Kidney glomerular epithelial cell (primary cell): ENCODE data around the gene GPD1.
A peak's percentile ranks its signal among the peaks of the same experiment; 100 is the strongest.
"Not testable (repeated sequence)": the region's sequence is repeated elsewhere in the genome, so short reads cannot be mapped to it uniquely, and the experiment has no call there.

Source experiments
- DNase-seq: peaks from one replicate; lab custom pipeline; 2025; lab: John Stamatoyannopoulos, UW

The GPD1 gene

GRCh38 chr12:50123203-50123602 lies 19.4 kb downstream of the GPD1 start:
- no peak for DNase-seq

DNA sequence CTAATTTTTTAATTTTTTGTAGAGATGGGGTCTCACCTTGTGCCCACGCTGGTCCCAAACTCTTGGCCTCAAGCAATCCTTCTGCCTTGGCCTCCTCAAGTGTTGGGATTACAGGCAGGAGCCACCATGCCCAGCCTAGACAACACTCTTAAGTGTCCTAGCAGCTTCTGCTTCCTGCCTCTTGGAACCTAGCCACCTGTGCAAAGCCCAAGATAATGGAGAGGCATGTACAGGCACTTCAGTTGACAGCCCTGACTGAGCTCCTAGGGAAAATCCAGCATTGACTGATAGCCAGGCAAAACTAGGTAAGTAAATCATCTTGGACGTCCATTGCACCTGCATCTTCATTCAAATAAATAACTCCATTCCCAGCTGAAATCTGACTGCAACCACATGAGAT lies 23.7 kb downstream of the GPD1 start:
- DNase-seq, result no peak

DNA sequence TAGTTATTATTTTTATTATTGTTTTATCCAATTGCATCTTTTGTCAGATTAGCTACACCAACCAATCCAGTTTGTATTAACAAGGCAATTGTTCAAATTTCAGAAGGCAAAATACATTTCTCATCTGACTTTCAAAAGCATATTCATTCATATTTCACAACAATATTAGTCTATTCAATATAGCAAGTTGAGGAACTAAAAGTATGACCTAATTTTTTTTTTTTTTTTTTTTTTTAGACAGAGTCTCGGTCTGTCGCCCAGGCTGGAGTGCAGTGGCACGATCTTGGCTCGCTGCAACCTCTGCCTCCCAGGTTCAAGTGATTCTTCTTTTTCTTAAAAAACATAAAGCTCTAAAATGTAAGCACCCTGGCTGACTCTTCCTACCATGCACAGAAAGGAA lies 25.5 kb downstream of the GPD1 start:
- DNase-seq, result no peak

DNA sequence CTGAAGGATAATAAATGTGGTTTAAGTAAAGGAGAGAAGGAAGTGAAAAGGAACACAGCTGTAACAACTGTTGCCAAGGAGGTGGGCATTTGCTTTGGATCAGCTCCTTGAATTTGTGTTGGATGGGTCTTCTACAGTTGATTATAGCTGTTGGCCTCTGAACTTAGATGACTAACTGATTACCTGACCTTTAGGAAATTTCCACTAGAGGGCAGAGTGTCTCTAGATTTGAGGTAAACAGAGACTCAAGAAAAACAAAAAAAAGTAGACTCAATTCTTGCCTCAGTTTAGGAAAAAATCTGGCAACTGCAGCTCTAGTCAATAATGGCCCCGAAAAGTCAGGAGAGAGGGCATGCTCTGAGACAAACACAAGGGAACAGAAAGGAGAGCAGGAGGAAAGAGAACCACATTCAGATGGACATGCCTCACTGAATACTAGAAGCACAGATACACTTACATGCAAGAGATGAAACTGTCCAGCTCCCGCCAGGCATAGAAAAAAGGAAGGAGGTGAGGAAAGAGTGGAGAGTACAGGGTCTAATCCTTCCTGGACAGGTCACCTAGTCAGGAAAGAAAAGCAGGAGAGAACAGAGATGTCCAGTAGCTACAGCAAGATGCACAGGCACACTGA lies 28.8 kb downstream of the GPD1 start:
- DNase-seq, result peak; percentile 26

- no peak for DNase-seq
These were observed 39.2 kb downstream of the GPD1 start for GRCh38 chr12:50142993-50143392.

GRCh38 chr12:50145439-50145838 lies 41.6 kb downstream of the GPD1 start:
- no peak for DNase-seq

- no peak for DNase-seq
These were observed 43.5 kb downstream of the GPD1 start for GRCh38 chr12:50147281-50147680.

GRCh38 chr12:50148011-50148410 lies 44.2 kb downstream of the GPD1 start:
- DNase-seq, result not testable (repeated sequence)

GRCh38 chr12:50149311-50149710 lies 45.5 kb downstream of the GPD1 start:
- no peak for DNase-seq

- peak; percentile 49 for DNase-seq
These were observed 47.4 kb downstream of the GPD1 start for GRCh38 chr12:50151047-50151687.

DNA sequence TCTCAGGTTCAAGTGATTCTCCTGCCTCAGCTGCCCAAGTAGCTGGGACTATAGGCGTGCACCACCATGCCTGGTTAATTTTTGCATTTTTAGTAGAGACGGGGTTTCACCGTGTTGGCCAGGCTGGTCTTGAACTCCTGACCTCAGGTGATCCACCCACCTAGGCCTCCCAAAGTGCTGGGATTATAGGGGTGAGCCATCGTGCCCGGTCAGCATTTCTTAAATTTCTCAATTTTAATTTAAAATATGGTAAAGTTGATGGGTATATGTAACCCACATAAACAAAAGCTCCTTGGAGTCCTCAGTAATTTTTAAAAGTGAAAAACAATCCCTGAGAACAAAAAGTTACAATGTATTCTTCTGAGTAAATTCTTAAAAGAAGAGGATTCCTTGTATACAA lies 51.1 kb downstream of the GPD1 start:
- DNase-seq, result not testable (repeated sequence)

GRCh38 chr12:50156641-50157040 lies 52.8 kb downstream of the GPD1 start:
- no peak for DNase-seq

GRCh38 chr12:50157259-50157658 lies 53.5 kb downstream of the GPD1 start:
- no peak for DNase-seq

GRCh38 chr12:50160643-50161042 lies 56.8 kb downstream of the GPD1 start:
- no peak for DNase-seq
